Neural cell (in vitro differentiated cells): ENCODE results near the gene AP3B2. TPM values are rescaled to one million over a fixed set of nuclear protein-coding genes. Genes with fewer than 3 reads are reported as not detected.

Source experiments
- H2AFZ ChIP-seq: fragments of 200-600, 300-800 bp; sonication (generic), shearing (Covaris generic); 2 replicates; pipeline ENCODE4 v1.6.0; 2014; ENCODE audit warnings: low read depth, mild to moderate bottlenecking, antibody characterized with exemption, low read length, moderate library complexity
- H3F3A ChIP-seq: fragments of 200-600 bp; shearing (Covaris generic); 2 replicates; pipeline ENCODE4 v1.6.1; 2016; ENCODE audit warnings: mild to moderate bottlenecking, moderate library complexity, mixed read lengths, antibody characterized with exemption, low read length; ENCODE audit not compliant: insufficient read depth, poor library complexity, severe bottlenecking
- H3K27ac ChIP-seq: fragments of 200-600, 300-800 bp; sonication (generic), shearing (Covaris generic); 2 replicates; pipeline ENCODE4 v1.5.1; 2014; ENCODE audit warnings: mild to moderate bottlenecking, low read length, moderate library complexity
- H3K27me3 ChIP-seq: fragments of 300-800, 200-600 bp; sonication (generic), shearing (Covaris generic); 2 replicates; pipeline ENCODE4 v1.6.0; 2014; ENCODE audit warnings: mild to moderate bottlenecking, low read depth, low read length, moderate library complexity; ENCODE audit not compliant: insufficient read depth
- H3K36me3 ChIP-seq: fragments of 300-800, 200-600 bp; sonication (generic), shearing (Covaris generic); 2 replicates; pipeline ENCODE4 v1.5.1; 2014; ENCODE audit warnings: mild to moderate bottlenecking, antibody characterized with exemption, low read length, moderate library complexity; ENCODE audit not compliant: insufficient read depth
- H3K4me2 ChIP-seq: fragments of 300-800, 200-600 bp; sonication (generic), shearing (Covaris generic); 2 replicates; pipeline ENCODE4 v1.6.0; 2014; ENCODE audit warnings: mild to moderate bottlenecking, low read length
- H3K4me3 ChIP-seq: fragments of 300-800, 200-600 bp; sonication (generic), shearing (Covaris generic); 2 replicates; pipeline ENCODE4 v1.5.1; 2014; ENCODE audit warnings: mild to moderate bottlenecking, low read length, moderate library complexity
- H3K79me2 ChIP-seq: fragments of 200-600 bp; shearing (Covaris generic); replicated peaks from 2 replicates; pipeline ENCODE4 v1.6.0; 2014; ENCODE audit warnings: mild to moderate bottlenecking, low read length, moderate library complexity; ENCODE audit not compliant: insufficient read depth
- H3K9ac ChIP-seq: fragments of 300-800, 200-600 bp; sonication (generic), shearing (Covaris generic); 2 replicates; pipeline ENCODE4 v1.6.1; 2016; ENCODE audit warnings: mild to moderate bottlenecking, low read length, mixed read lengths
- H3K9me2 ChIP-seq: fragments of 200-600 bp; shearing (Covaris generic); 2 replicates; pipeline ENCODE4 v1.6.1; 2016; ENCODE audit warnings: mild to moderate bottlenecking, low read length, mixed read lengths; ENCODE audit not compliant: insufficient read depth
- H3K9me3 ChIP-seq: fragments of 200-600, 300-800 bp; sonication (generic), shearing (Covaris generic); 2 replicates; pipeline ENCODE4 v1.6.1; 2016; ENCODE audit warnings: mild to moderate bottlenecking, mixed run types, low read length, moderate library complexity, mixed read lengths
- H4K20me1 ChIP-seq: fragments of 200-600 bp; shearing (Covaris generic); 2 replicates; pipeline ENCODE4 v1.6.1; 2016; ENCODE audit warnings: mild to moderate bottlenecking, mixed run types; ENCODE audit not compliant: insufficient read depth
- CTCF ChIP-seq: fragments of 450-650 bp; IDR thresholded peaks from 2 replicates; pipeline ENCODE4 v1.5.1; 2014; ENCODE audit warnings: antibody characterized with exemption, mild to moderate bottlenecking, moderate library complexity; ENCODE audit not compliant: poor library complexity, severe bottlenecking
- EP300 ChIP-seq: fragments of 450-650 bp; conservative IDR thresholded peaks from 2 replicates; pipeline ENCODE4 v1.6.1; 2014; ENCODE audit warnings: antibody characterized with exemption, mild to moderate bottlenecking, moderate library complexity; ENCODE audit not compliant: poor library complexity, severe bottlenecking
- EZH2 ChIP-seq: fragments of 200-600, 300-800 bp; shearing (Covaris generic), sonication (generic); IDR thresholded peaks from 2 replicates; pipeline ENCODE4 v1.6.1; 2014; ENCODE audit warnings: antibody characterized with exemption, low read length, borderline replicate concordance, mild to moderate bottlenecking; ENCODE audit not compliant: insufficient read depth, poor library complexity, severe bottlenecking
- MXI1 ChIP-seq: fragments of 450-650 bp; conservative IDR thresholded peaks from 2 replicates; pipeline ENCODE4 v1.6.1; 2014; ENCODE audit warnings: antibody characterized with exemption, mild to moderate bottlenecking; ENCODE audit not compliant: poor library complexity, severe bottlenecking
- POLR2AphosphoS5 ChIP-seq: IDR thresholded peaks from 2 replicates; pipeline ENCODE4 v1.6.1; 2012
- RAD21 ChIP-seq: fragments of 450-650 bp; conservative IDR thresholded peaks from 2 replicates; pipeline ENCODE4 v1.6.1; 2014; ENCODE audit warnings: antibody characterized with exemption, mild to moderate bottlenecking, moderate library complexity
- REST ChIP-seq: IDR thresholded peaks from 2 replicates; pipeline ENCODE4 v1.6.1; 2012; ENCODE audit warnings: borderline replicate concordance
- SMC3 ChIP-seq: fragments of 450-650 bp; conservative IDR thresholded peaks from 2 replicates; pipeline ENCODE4 v1.6.1; 2014; ENCODE audit warnings: antibody characterized with exemption, mild to moderate bottlenecking, moderate library complexity; ENCODE audit not compliant: poor library complexity
- TAF1 ChIP-seq: IDR thresholded peaks from 2 replicates; pipeline ENCODE4 v1.6.1; 2012; ENCODE audit warnings: low read depth
- polyA plus RNA-seq: library from polyadenylated mRNA; depleted of rRNA; stranded (reverse); fragments of >200 nt; gene quantifications from 2 replicates; pipeline ENCODE4 v1.2.3, GENCODE V29; 2014

AP3B2 gene
- polyA plus RNA-seq, 1 donor from 2014 or later, result 81.9 TPM

GRCh38 chr15:82712036-82712435 lies 2.4 kb upstream of the AP3B2 start:
- Histone ChIP-seq H3K36me3 (no peaks in the 10 kb centered on the region), H3K9me3 (no peaks in the 10 kb centered on the region), H3K27ac (no peak overlapping the region), H4K20me1 (no peaks in the 10 kb centered on the region), H3K9me2 (no peaks in the 10 kb centered on the region), H3K79me2 (peaks cover 12% of the 10 kb centered on the region), H3K9ac (no peak overlapping the region), H3K4me2 (no peak overlapping the region), H3K4me3 (no peak overlapping the region), H3F3A (no peaks in the 10 kb centered on the region), H2AFZ (no peak overlapping the region), H3K27me3 (no peaks in the 10 kb centered on the region)
- no peak for TF ChIP-seq REST
- no peak for TF ChIP-seq TAF1
- TF ChIP-seq RAD21, result no peak
- TF ChIP-seq EZH2, result no peak
- no peak for TF ChIP-seq POLR2AphosphoS5
- TF ChIP-seq MXI1, result no peak
- no peak for TF ChIP-seq CTCF
- no peak for TF ChIP-seq SMC3
- no peak for TF ChIP-seq EP300

GRCh38 chr15:82710926-82711490 lies 1.3 kb upstream of the AP3B2 start:
- no peaks in the 10 kb centered on the region for H3K9me3 ChIP-seq
- no peaks in the 10 kb centered on the region for H3K27me3 ChIP-seq
- TF ChIP-seq MXI1, result no peak
- TF ChIP-seq REST, result no peak
- H3K9ac ChIP-seq, result no peak overlapping the region
- no peak overlapping the region for H3K27ac ChIP-seq
- H2AFZ ChIP-seq, result no peak overlapping the region
- H3K4me3 ChIP-seq, result no peak overlapping the region
- H3K36me3 ChIP-seq, result no peaks in the 10 kb centered on the region
- peaks cover 12% of the 10 kb centered on the region for H3K79me2 ChIP-seq
- H3K9me2 ChIP-seq, result no peaks in the 10 kb centered on the region
- H3K4me2 ChIP-seq, result no peak overlapping the region
- no peaks in the 10 kb centered on the region for H4K20me1 ChIP-seq
- no peaks in the 10 kb centered on the region for H3F3A ChIP-seq
